NCI-H524 treated with DMSO at 0.1 percent for 48 hours (cell line): Measurements from ENCODE around the gene SLC25A42.
"Not testable (repeated sequence)": the region's sequence is repeated elsewhere in the genome, so short reads cannot be mapped to it uniquely, and the experiment has no call there.

Experiments used
- DNase-seq: peaks from one replicate; lab custom pipeline; 2025; lab: John Stamatoyannopoulos, UW

The SLC25A42 gene

DNA sequence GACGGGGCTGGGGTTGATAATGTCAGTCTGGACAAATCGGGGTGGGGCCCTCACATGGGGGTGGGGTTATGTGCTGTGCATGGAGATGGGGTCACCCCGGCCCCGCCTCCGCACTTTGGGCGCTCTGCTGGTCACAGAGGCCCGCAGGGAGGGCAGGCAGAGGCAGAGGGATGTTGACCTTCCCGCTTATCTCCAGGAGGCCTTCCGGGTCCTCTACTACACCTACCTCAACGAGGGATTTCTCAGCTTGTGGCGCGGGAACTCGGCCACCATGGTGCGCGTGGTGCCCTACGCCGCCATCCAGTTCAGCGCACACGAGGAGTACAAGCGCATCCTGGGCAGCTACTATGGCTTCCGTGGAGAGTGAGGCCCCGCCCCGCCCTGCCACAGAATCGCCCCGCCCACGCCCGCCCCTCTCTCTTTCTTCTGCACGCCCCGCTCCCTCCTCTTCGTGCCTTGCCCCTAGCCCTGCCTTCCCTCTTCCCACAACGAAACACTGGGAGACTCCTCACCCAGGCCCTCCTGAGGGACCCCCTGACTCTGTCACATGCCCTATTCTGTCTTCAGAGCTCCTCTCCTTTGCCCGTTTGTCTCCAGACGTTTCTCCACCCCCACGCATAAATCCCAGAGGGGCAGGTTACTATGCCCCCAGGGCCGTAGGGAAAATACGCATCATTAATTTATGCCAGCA is 41.7 kb downstream of the SLC25A42 start:
- DNase-seq = no peak

DNA sequence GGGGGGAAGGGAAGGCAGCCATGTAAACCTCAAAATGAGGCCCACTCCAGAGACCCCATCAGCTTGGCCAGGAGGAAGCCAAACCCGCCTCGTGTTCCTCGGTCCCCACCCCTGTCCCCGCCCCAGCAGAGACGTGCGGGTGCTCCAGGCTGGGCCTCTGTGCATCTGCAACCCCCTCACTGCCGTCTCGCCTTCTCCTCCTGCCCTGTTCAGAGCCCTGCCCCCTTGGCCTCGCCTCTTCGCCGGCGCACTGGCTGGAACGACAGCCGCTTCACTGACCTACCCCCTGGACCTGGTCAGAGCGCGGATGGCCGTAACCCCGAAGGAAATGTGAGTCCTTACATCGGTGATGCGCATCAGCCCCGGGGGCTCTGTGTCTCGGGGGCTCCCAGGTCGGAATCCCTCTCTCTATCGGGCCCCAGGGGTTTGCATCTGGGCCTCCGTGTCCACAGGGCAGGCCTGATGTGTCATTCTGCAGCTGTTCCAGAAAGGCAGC is 42.3 kb downstream of the SLC25A42 start:
- DNase-seq = no peak

DNA sequence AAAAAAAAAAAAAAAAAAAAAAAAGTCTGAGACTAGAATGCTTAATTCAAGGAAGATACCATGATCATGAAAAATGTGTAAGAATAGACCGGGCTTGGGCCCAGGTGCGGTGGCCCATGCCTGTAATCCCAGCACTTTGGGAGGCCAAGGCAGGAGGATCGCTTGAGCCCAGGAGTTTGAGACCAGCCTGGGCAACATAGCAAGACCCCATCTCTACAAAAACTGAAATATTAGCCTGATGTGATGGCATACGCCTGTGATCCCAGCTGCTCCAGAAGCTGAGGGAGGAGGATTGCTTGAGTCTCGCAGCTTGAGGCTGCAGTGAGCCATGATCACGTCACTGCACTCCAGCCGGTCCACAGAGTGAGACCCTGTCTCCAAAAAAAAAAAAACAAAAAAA is 43.1 kb downstream of the SLC25A42 start:
- not testable (repeated sequence) for DNase-seq

DNA sequence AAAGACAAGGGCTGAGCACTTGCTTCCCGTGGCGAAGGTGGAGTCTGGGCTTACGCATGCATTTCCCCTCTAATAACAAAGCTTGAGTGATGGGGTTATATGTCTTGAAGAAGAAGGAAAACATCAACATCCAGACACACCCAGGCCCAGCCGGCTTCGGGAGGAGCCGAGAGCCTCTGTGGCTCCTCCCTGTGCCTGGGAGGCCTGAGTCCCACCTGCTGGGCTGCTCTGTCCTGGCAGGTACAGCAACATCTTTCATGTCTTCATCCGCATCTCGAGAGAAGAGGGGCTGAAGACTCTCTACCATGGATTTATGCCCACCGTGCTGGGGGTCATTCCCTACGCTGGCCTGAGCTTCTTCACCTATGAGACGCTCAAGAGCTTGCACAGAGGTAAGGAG is 43.9 kb downstream of the SLC25A42 start:
- no peak for DNase-seq

DNA sequence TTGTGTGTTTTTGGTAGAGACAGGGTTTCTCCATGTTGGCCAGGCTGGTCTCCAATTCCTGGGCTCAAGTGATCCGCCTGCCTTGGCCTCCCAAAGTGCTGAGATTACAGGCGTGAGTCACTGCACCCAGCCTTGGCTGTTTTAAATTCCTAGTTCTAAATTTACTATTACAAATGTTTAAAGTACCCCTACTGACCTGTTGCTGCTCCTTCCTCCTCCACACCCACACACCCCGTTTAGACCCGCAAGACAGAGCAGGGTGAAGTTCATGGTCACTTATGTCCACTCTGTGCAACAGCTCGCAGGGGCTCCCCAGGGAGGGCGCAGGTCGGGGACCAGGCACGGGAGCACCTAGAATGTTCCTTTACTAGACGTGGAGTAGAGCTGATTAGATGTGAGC is 45.8 kb downstream of the SLC25A42 start:
- no peak for DNase-seq

DNA sequence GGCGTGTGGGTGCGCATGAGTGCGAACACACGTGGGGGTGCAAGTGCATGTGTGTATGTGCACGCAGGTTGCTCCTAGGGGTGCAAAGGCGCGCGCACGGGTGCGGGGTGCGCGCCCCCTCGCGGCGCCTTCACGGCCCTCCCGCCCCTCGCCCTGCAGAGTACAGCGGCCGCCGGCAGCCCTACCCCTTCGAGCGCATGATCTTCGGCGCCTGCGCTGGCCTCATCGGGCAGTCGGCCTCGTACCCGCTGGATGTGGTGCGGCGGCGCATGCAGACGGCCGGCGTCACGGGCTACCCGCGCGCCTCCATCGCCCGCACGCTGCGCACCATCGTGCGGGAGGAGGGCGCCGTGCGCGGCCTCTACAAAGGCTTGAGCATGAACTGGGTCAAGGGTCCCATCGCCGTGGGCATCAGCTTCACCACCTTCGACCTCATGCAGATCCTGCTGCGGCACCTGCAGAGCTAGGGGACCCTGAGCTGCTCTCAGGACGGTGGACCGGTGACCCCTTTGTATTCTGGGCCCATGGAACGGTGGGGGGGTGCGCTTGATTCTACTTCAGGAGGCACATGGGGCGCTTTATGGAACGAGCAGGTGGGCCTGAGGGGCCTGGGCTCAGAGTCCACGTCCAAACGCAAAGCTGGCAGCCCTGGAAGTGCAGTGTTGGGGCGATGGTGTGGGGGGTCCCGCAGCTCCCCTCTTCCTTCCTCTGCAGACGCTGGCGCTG is 46.8 kb downstream of the SLC25A42 start:
- no peak for DNase-seq

DNA sequence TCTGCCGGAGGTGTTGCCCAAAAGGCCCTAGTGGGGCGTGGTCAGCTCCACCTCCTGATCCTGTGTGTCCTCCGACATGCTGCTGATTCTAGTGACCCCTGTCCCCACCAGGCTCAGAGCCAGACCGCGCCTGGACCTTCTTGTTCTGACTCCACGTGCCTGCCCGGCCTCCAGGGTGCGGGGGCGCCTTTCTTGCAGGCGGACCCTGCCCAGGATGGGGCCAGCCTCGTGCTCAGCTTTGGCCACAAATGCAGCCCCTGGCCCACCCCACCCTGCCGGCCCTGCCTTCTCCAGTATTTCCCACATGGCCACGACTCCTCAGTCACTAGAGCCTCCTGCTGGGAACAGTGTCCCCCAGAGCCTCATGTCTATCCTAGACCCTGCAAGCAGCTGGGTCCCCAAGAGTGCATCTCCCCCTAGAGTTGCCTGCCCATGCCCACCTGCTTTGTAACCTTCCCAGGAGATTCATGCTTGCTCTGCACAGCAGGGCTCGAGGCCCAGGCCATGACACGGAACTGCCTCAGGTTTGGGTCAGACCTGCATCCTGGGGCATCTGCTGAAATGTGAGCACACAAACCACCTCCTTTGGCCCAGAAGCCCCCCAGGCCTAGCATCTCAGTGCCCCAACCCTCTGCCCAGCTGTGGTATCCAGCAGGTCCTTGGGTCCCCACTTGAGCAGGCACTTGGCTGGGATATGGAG is 47.5 kb downstream of the SLC25A42 start:
- DNase-seq = no peak

DNA sequence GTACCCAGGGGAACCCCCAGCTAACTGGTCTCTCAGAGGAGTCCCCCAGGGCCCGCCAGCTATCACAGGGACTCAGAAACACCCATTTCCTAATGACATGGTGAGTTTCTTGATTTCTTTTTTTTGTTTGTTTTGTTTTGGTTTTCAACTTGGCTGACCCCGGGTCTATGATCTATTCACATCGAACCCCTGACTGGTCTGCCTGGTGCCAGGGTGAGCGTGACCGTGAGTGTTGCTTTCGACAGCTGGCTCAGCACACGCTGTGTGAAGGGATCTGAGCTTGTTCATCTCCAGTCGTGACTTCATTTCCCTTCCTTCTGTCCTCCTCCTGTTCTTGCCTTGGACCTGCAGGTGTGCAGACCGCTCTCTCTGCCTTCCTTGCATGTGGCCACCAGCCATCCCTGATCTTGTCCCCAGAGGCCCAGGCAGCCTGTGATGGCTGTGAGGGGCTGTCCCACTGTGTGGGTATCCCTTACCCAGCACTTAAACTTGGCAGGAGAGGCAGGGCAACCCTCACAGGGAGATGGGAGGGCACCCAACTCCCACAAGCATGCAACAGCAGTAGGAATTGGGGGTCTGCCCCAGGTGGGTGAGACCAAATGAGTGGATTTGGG is 48.3 kb downstream of the SLC25A42 start:
- DNase-seq = no peak

DNA sequence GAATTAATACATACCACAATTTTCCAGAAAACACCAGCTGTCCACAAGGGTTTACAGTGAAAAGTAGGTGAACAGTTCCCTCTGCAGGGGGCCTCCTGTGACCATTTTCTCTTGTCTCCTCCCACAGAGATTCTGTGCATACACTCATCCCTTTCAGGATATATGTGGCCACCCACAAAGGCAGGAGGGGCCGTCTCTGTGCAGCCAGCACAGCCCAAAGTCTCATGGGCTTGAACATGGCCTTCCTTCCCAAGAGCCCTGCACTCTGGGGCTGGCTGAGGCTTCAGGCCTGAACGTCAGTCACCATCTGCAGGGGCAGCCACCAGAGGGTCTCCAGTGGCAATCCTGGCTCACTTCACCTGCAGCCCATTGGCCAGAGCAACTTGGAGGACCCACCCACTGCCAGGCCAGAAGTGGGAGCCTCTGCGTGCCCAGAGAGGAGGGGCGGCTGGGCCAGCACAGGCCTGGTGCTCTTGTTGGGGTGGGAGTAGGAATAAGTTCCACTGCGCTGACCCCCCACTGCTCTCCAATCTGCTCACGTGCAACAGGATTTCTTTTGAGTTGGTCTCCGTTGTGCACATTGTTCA is 49.3 kb downstream of the SLC25A42 start:
- DNase-seq = peak; percentile 81

DNA sequence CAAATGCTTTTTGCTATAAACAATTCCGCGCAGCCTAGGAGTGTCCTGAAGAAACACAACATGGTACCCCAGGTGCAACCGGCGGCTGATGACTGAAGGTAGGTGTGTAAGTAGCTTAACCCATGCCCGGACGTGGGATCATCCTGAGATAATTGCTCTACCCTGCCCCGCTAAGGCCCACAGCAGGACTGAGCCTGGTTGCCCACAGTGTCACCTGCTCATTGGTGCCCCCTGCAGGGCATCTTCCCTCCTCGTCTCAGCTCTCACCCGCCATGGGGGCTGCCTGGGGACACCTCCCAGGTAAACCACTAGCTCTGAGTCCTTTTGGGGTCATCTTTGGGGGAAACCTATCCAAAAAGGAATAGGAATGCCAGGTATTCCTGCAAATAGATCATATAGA is 52.2 kb downstream of the SLC25A42 start:
- no peak for DNase-seq

DNA sequence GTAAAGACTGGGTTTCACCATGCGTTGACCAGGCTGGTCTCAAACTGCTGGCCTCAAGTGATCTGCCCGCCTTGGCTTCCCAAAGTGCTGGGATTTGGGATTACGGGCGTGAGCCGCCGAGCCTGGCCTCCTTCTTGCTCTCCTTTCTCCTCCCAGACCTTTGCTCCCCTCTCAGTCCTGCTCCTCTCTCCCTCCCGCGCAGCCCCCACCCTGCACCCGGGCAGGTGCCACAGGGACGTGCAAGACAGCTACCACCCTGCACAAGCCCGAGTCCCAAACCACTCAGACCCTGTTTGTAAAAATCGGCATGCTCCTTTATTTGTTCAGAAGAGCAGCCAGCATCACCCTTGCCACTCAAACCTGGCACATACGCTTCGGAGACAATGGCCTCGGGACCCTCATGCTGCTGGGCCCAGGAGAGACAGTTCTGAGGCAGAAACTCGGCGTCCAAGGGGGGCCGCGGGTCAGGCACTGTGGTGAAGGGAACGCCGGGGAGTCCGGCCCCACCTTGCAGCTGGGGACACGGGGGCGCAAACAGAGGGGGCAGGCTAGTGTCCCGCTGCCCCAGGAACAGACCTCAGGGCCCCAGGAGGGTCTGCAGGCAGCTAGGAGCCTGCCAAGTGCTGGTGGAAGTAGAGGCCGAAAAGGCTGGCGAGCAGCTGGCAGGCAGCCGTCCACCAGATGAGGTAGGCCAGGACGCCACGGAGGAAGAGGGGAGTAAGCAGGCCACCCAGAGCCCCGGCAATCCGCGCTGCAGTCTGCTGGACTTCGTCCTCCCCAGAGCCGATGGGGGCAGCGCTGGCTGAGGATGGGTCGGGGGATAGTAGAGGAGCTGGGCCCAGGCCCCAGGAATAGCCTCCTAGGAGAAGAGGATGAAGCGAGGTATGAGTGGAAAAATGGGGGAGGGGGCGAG is 55.8 kb downstream of the SLC25A42 start:
- no peak for DNase-seq

DNA sequence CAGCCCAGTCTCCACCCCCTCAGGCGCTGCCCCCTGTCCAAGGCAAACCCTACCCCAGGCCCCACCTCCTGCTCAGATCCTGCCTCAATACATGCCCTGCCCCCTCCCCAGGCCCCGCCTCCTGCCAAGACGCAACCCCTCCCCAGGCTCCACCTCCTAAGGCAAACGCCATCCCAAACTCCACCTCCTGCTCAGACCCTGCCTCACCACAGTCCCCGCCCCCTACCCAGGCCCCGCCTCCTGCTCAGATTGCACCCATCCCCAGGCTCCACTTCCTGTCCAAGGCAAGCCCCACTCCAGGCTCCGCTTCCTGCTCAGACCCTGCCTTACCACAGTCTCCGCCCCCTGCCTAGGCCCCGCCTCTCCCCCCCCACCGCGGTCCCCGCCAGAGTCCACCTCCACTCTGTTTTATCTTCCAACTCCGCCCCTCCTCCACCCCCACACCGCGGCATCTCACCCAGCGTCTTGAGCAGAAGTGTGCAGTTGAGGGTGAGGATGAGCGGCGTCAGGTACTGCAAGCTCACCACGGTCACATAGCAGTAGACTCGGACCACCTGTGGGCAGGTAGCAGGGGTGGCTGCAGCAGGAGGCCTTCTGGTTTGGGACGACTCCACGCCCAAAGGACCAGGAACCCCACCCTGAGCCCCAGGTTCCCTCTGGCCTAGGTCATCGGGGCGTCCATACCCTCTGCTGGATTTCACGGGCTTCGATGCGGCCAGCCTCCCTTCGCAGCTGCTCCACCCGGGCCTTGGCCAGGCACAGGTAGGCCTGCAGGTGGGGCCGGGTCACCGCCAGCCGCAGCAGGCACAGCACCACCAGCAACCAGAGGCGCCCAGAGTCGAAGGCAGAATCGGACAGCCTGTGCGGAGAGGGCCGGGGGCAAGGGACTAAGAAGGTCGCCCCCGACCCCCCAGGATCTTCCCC is 56.8 kb downstream of the SLC25A42 start:
- DNase-seq = no peak

DNA sequence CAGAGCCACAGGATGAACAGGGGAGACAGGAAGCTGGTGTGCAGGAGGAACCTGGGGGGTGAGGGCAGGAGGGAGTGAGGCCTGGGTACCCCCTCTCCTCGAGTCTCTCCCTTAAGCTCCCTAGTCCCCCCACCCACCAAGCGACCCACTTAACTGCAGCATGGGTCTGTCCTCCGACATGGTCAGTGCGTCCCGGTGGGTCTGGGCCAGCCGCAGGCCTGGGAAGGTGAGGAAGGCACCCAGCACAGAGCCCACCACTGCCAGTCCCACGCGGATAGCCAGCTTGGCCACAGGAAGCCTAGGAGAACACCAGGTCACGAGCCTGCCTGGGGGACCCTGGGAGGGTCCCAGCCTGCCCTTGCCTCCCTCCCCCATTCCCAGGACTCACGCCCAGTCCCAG is 57.6 kb downstream of the SLC25A42 start:
- DNase-seq = no peak

DNA sequence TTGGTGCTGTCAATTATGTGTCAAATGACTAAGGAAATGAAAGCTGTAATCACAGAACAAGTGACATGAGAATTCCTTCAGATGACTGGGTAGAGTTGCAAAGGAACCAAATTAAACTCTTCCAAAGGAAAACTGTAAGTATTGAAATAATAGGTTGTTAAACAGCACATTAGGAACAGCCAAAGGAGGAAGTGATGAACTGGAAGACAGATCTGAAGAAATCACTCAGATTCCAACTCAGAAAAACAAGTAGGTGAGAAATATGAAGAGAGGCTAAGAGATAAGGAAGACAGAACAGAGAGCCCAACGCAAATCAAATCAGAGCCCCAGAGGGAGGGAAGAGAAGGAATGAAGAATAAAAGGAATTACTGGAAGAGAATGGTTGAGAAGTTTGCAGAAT is 59.1 kb downstream of the SLC25A42 start:
- DNase-seq = no peak

DNA sequence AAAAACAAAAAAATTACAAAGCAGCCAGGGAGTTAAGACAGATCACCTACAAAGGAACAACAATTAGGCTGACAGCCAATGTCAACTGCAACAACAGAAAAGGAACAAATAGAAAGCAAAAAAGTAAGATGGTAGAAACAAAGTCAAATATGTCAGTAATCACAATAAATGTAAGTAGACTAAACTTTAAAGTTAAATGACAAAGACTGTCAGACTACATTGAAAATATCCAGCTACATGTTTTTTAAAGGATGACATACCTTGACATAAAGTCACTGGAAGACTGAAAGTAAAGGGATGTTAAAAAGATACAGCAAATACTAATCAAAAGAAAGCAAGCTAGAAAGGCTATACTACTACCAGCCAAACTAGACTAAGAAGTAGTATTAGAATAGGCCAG is 59.6 kb downstream of the SLC25A42 start:
- DNase-seq = no peak

DNA sequence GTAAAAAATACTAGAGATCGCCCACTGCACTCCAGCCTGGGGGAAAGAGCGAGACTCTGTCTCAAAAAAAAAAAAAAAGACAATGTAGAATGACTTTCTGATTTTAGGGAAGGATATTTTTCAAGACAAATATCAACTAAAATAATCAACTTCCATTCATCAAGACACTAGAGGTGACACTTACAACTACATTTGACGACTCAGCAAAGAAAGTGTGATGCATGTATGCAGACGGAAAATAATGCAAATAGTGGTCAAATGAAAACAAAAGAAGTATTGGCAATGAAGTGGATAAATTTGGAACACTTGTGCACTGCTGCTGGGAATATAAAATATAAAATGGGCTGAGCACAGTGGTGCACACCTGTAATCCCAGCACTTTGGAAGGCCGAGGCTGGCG is 62.3 kb downstream of the SLC25A42 start:
- no peak for DNase-seq

DNA sequence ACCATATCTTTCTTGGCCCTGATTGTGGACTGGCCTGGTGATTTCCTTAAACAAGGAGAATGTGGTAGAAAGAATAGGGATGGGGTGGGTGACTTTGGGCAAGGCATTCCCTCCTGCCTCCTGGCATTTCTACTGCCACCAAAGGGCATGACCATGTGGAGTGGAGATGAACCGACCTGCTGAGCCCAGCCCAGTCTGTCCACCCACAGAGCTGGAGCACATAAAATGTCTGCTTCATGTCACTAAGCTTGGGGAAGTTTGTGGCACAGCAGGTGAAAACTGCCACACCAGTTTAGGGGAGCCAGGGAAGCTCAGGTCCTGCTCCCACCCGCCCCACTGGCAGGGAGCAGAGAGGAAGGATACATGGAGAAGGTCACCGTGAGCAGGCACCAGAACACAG is 68.2 kb downstream of the SLC25A42 start:
- no peak for DNase-seq

DNA sequence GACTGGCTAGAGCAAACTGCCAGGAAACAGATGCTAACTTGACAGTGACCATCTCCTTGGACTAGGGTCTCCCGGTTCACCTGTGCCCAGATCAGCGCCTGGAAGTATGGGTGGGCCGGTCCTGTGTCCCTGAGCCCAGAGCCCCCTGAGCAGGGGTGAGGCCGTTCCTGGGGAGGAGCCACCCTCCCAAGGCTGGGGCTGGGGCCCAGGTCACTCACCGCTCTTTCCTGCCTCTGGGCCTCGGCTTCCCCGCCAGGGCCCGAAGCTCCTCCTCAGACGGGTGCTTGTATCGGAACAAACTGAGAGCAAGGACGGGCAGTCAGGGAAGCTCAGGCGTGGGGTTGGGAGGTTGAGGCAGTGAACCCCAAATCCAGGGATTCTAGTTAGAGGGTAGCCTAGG is 69.1 kb downstream of the SLC25A42 start:
- no peak for DNase-seq

DNA sequence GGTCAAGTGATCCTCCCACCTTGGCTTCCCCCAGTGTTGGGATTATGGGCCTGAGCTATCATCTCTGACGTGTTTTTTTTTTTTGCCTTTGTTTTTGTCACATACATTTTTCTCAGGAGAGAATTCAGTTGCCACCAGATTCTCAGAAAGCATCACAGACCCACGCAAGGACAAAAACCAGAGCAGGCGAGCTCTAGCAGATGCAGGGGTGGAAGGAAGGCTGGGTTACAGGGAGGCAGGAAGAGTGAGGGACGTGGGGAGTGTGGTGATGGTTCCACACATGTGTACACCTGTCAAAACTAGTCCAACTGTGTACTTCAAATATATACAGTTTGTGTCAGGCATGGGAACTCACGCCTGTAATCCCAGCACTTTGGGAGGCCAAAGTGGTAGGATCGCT is 70.2 kb downstream of the SLC25A42 start:
- no peak for DNase-seq

DNA sequence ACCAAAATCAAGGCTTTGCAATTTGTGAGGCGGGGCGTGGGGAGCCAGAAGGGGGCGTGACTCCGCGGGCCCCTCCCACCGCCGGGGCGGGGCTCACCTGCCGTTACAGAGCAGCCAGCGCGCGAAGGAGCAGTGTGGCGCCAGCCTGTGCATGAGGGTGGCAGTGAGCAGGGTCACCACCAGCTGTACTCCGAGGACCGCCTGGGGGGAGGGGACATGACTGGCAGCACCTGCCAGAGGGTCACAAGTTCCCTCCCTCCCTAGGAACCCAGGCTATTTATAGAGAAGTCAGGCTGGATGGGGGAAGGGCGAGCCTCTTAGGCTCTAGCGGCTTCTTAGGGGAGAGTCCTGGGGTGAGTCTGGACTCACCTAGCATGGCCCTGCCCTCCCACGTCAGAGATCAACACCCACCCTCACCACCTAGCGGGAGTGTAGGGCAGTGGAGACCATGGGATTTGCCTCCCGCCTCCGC is 70.9 kb downstream of the SLC25A42 start:
- peak; percentile 33 for DNase-seq
